ENCODE results near the gene PSMD4. TPM values are rescaled to one million over a fixed set of nuclear protein-coding genes. Genes with fewer than 3 reads are reported as not detected.
A peak's percentile ranks its signal among the peaks of the same experiment; 100 is the strongest.

Gene PSMD4
- total and polyA plus RNA-seq, 7 experiments from 2014 or later: 72.0 to 258 (median 145) TPM

- H3K27ac Mint-ChIP-seq: peak overlapping the region in 1 of 9 donors; percentile 36
- H3K9me3 Mint-ChIP-seq: no peaks in the 10 kb centered on the region
- Histone ChIP-seq H3K27ac (ENCODE audit: low read depth, low read length) (no peak overlapping the region), H3K36me3 (ENCODE audit: control insufficient read depth in 2 of 3, insufficient read depth in 3 of 3, low read length in 3 of 3) (peaks cover 0 to 3% (median 0%) of the 10 kb centered on the region in 3 experiments), H3K27me3 (ENCODE audit: control insufficient read depth in 2 of 2, insufficient read depth in 2 of 2, low read length in 2 of 2) (no peaks in the 10 kb centered on the region), H3K4me3 (ENCODE audit: low read length) (no peak overlapping the region), H3K9me3 (ENCODE audit: control insufficient read depth in 2 of 3, low read length in 3 of 3) (no peaks in the 10 kb centered on the region), H3K4me1 (ENCODE audit: control insufficient read depth in 2 of 2, insufficient read depth in 2 of 2, low read length in 2 of 2) (no peaks in the 10 kb centered on the region)
- ChIA-PET POLR2A (interaction anchor here (0.6 kb wide), 1 partner anchor 649 kb away, joined by 4 read pairs; no protein-coding TSS in a partner anchor), CTCF (no interaction called here)
- intact Hi-C loops (cut with micrococcal nuclease): no loop called here
- no peak for DNase-seq
- no peak for ATAC-seq
- H3K27me3 Mint-ChIP-seq: no peaks in the 10 kb centered on the region
- peaks cover 0 to 7% (median under 1%) of the 10 kb centered on the region in 5 donors for H3K36me3 Mint-ChIP-seq
- no peak overlapping the region for H3K4me3 Mint-ChIP-seq
- H3K4me1 Mint-ChIP-seq: peaks cover 6 to 24% (median 14%) of the 10 kb centered on the region in 7 donors
Measured at GRCh38 chr1:151221616-151222015, 32.9 kb upstream of the PSMD4 start.

- peaks cover 3 to 20% (median 11%) of the 10 kb centered on the region in 7 donors for H3K4me1 Mint-ChIP-seq
- peak overlapping the region in 2 of 9 donors; percentile 25 to 41 for H3K27ac Mint-ChIP-seq
- POLR2A ChIA-PET: interaction anchor here (0.6 kb wide), 1 partner anchor 47 kb away, joined by 3 read pairs; no protein-coding TSS in a partner anchor
Measured at GRCh38 chr1:151222130-151222529, 32.4 kb upstream of the PSMD4 start.

GRCh38 chr1:151235235-151235634 lies 19.3 kb upstream of the PSMD4 start:
- ATAC-seq: no peak
- ChIA-PET CTCF (interaction anchor here (1.0 kb wide), 1 partner anchor 17 kb away, joined by 3 read pairs; no protein-coding TSS in a partner anchor), POLR2A (interaction anchor here (0.6 kb wide), 1 partner anchor 462 kb away, joined by 3 read pairs; no protein-coding TSS in a partner anchor)
- no peak overlapping the region for H3K27ac ChIP-seq (ENCODE audit: low read depth, low read length)
- peaks cover 0 to 2% (median 0%) of the 10 kb centered on the region in 7 donors for H3K4me1 Mint-ChIP-seq
- H3K4me3 ChIP-seq (ENCODE audit: low read length): no peak overlapping the region
- H3K36me3 Mint-ChIP-seq: peaks cover 15 to 64% (median 43%) of the 10 kb centered on the region in 5 donors
- no peak for DNase-seq
- no peaks in the 10 kb centered on the region for H3K27me3 Mint-ChIP-seq
- no peaks in the 10 kb centered on the region for H3K4me1 ChIP-seq (ENCODE audit: control insufficient read depth in 2 of 2, insufficient read depth in 2 of 2, low read length in 2 of 2)
- peak overlapping the region in 3 of 9 donors; percentile 10 to 45 (median 21) for H3K27ac Mint-ChIP-seq
- H3K27me3 ChIP-seq (ENCODE audit: control insufficient read depth in 2 of 2, insufficient read depth in 2 of 2, low read length in 2 of 2): no peaks in the 10 kb centered on the region
- no peaks in the 10 kb centered on the region for H3K9me3 ChIP-seq (ENCODE audit: control insufficient read depth in 2 of 3, low read length in 3 of 3)
- intact Hi-C loops (cut with micrococcal nuclease): no loop called here
- H3K9me3 Mint-ChIP-seq: no peaks in the 10 kb centered on the region
- H3K36me3 ChIP-seq (ENCODE audit: control insufficient read depth in 2 of 3, insufficient read depth in 3 of 3, low read length in 3 of 3): peaks cover 44 to 92% (median 55%) of the 10 kb centered on the region in 3 experiments
- no peak overlapping the region for H3K4me3 Mint-ChIP-seq

More at GRCh38 chr1:151222130-151222529, 32.4 kb upstream of the PSMD4 start:
- H3K4me3 Mint-ChIP-seq: no peak overlapping the region
- H3K36me3 Mint-ChIP-seq: peaks cover 0 to 7% (median 4%) of the 10 kb centered on the region in 5 donors
- DNase-seq (no peak), ATAC-seq (no peak)
- no peaks in the 10 kb centered on the region for H3K27me3 Mint-ChIP-seq
- peaks cover 0 to 4% (median 2%) of the 10 kb centered on the region in 3 experiments for H3K36me3 ChIP-seq (ENCODE audit: control insufficient read depth in 2 of 3, insufficient read depth in 3 of 3, low read length in 3 of 3)
- no peak overlapping the region for H3K27ac ChIP-seq (ENCODE audit: low read depth, low read length)
- no peaks in the 10 kb centered on the region for H3K4me1 ChIP-seq (ENCODE audit: control insufficient read depth in 2 of 2, insufficient read depth in 2 of 2, low read length in 2 of 2)
- H3K9me3 Mint-ChIP-seq: no peaks in the 10 kb centered on the region
- intact Hi-C loops (cut with micrococcal nuclease): no loop called here
- no peak overlapping the region for H3K4me3 ChIP-seq (ENCODE audit: low read length)
- no peaks in the 10 kb centered on the region for H3K9me3 ChIP-seq (ENCODE audit: control insufficient read depth in 2 of 3, low read length in 3 of 3)
- H3K27me3 ChIP-seq (ENCODE audit: control insufficient read depth in 2 of 2, insufficient read depth in 2 of 2, low read length in 2 of 2): no peaks in the 10 kb centered on the region
- CTCF ChIA-PET: interaction anchor here (0.6 kb wide), 1 partner anchor 9 kb away, joined by 3 read pairs; no protein-coding TSS in a partner anchor

GRCh38 chr1:151237678-151238466 lies 16.7 kb upstream of the PSMD4 start:
- H3K27me3 Mint-ChIP-seq: no peaks in the 10 kb centered on the region
- intact Hi-C loops (cut with micrococcal nuclease): no loop called here
- Histone ChIP-seq H3K4me1 (ENCODE audit: control insufficient read depth in 2 of 2, insufficient read depth in 2 of 2, low read length in 2 of 2) (no peaks in the 10 kb centered on the region), H3K27ac (ENCODE audit: low read depth, low read length) (no peak overlapping the region), H3K4me3 (ENCODE audit: low read length) (no peak overlapping the region), H3K9me3 (ENCODE audit: control insufficient read depth in 2 of 3, low read length in 3 of 3) (no peaks in the 10 kb centered on the region), H3K36me3 (ENCODE audit: control insufficient read depth in 2 of 3, insufficient read depth in 3 of 3, low read length in 3 of 3) (peaks cover 29 to 91% (median 42%) of the 10 kb centered on the region in 3 experiments), H3K27me3 (ENCODE audit: control insufficient read depth in 2 of 2, insufficient read depth in 2 of 2, low read length in 2 of 2) (no peaks in the 10 kb centered on the region)
- peak overlapping the region in 5 of 9 donors; percentile 26 to 59 (median 41) for H3K27ac Mint-ChIP-seq
- ChIA-PET POLR2A (interaction anchor here (1.2 kb wide), 1 partner anchor 48 kb away, joined by 4 read pairs; the partner anchor contains the start of gene VPS72), CTCF (no interaction called here)
- no peak for ATAC-seq
- peaks cover 0 to 2% (median 0%) of the 10 kb centered on the region in 7 donors for H3K4me1 Mint-ChIP-seq
- no peak overlapping the region for H3K4me3 Mint-ChIP-seq
- DNase-seq: no peak
- no peaks in the 10 kb centered on the region for H3K9me3 Mint-ChIP-seq
- H3K36me3 Mint-ChIP-seq: peaks cover 19 to 57% (median 30%) of the 10 kb centered on the region in 5 donors

- intact Hi-C loops (cut with micrococcal nuclease): no loop called here
- H3K27ac Mint-ChIP-seq: peak overlapping the region in 1 of 9 donors; percentile 46
Measured at GRCh38 chr1:151238467-151238739, 16.1 kb upstream of the PSMD4 start.

GRCh38 chr1:151242442-151242841 lies 12.1 kb upstream of the PSMD4 start:
- no peaks in the 10 kb centered on the region for H3K9me3 ChIP-seq (ENCODE audit: control insufficient read depth in 2 of 3, low read length in 3 of 3)
- no peaks in the 10 kb centered on the region for H3K27me3 ChIP-seq (ENCODE audit: control insufficient read depth in 2 of 2, insufficient read depth in 2 of 2, low read length in 2 of 2)
- peaks cover 26 to 92% (median 30%) of the 10 kb centered on the region in 3 experiments for H3K36me3 ChIP-seq (ENCODE audit: control insufficient read depth in 2 of 3, insufficient read depth in 3 of 3, low read length in 3 of 3)
- H3K27ac ChIP-seq (ENCODE audit: low read depth, low read length): no peak overlapping the region
- ChIA-PET POLR2A (no interaction called here), CTCF (interaction anchor here (0.6 to 1.2 kb wide), 3 partner anchors 10 to 431 kb away, joined by 3 to 5 read pairs (median 4); no protein-coding TSS in a partner anchor)
- intact Hi-C loops (cut with micrococcal nuclease): no loop called here
- no peaks in the 10 kb centered on the region for H3K4me1 ChIP-seq (ENCODE audit: control insufficient read depth in 2 of 2, insufficient read depth in 2 of 2, low read length in 2 of 2)
- H3K9me3 Mint-ChIP-seq: no peaks in the 10 kb centered on the region
- H3K4me3 ChIP-seq (ENCODE audit: low read length): no peak overlapping the region
- no peak overlapping the region for H3K4me3 Mint-ChIP-seq
- peak overlapping the region in 4 of 9 donors; percentile 23 to 65 (median 50) for H3K27ac Mint-ChIP-seq
- peaks cover 7 to 56% (median 32%) of the 10 kb centered on the region in 5 donors for H3K36me3 Mint-ChIP-seq
- DNase-seq (no peak), ATAC-seq (no peak)
- H3K27me3 Mint-ChIP-seq: no peaks in the 10 kb centered on the region
- H3K4me1 Mint-ChIP-seq: peaks cover 0 to 2% (median 0%) of the 10 kb centered on the region in 7 donors

More at GRCh38 chr1:151238467-151238739, 16.1 kb upstream of the PSMD4 start:
- no peaks in the 10 kb centered on the region for H3K27me3 ChIP-seq (ENCODE audit: control insufficient read depth in 2 of 2, insufficient read depth in 2 of 2, low read length in 2 of 2)
- H3K9me3 Mint-ChIP-seq: no peaks in the 10 kb centered on the region
- POLR2A ChIA-PET: no interaction called here
- peaks cover 19 to 61% (median 35%) of the 10 kb centered on the region in 5 donors for H3K36me3 Mint-ChIP-seq
- H3K27ac ChIP-seq (ENCODE audit: low read depth, low read length): no peak overlapping the region
- ATAC-seq (no peak), DNase-seq (no peak)
- H3K27me3 Mint-ChIP-seq: no peaks in the 10 kb centered on the region
- H3K9me3 ChIP-seq (ENCODE audit: control insufficient read depth in 2 of 3, low read length in 3 of 3): no peaks in the 10 kb centered on the region
- CTCF ChIA-PET: no interaction called here
- H3K4me3 Mint-ChIP-seq: no peak overlapping the region
- no peak overlapping the region for H3K4me3 ChIP-seq (ENCODE audit: low read length)
- H3K36me3 ChIP-seq (ENCODE audit: control insufficient read depth in 2 of 3, insufficient read depth in 3 of 3, low read length in 3 of 3): peaks cover 29 to 97% (median 48%) of the 10 kb centered on the region in 3 experiments
- peaks cover 0 to 2% (median 0%) of the 10 kb centered on the region in 7 donors for H3K4me1 Mint-ChIP-seq
- no peaks in the 10 kb centered on the region for H3K4me1 ChIP-seq (ENCODE audit: control insufficient read depth in 2 of 2, insufficient read depth in 2 of 2, low read length in 2 of 2)

All from naive thymus-derived CD4-positive, alpha-beta T cell (primary cell).